ENCODE results near the gene LIPA. TPM values are rescaled to one million over a fixed set of nuclear protein-coding genes. Genes with fewer than 3 reads are reported as not detected.
"Not testable (repeated sequence)": the region's sequence is repeated elsewhere in the genome, so short reads cannot be mapped to it uniquely, and the experiment has no call there.

The LIPA gene
- 53.1 and 62.1 TPM in 2 replicates for total RNA-seq

DNA sequence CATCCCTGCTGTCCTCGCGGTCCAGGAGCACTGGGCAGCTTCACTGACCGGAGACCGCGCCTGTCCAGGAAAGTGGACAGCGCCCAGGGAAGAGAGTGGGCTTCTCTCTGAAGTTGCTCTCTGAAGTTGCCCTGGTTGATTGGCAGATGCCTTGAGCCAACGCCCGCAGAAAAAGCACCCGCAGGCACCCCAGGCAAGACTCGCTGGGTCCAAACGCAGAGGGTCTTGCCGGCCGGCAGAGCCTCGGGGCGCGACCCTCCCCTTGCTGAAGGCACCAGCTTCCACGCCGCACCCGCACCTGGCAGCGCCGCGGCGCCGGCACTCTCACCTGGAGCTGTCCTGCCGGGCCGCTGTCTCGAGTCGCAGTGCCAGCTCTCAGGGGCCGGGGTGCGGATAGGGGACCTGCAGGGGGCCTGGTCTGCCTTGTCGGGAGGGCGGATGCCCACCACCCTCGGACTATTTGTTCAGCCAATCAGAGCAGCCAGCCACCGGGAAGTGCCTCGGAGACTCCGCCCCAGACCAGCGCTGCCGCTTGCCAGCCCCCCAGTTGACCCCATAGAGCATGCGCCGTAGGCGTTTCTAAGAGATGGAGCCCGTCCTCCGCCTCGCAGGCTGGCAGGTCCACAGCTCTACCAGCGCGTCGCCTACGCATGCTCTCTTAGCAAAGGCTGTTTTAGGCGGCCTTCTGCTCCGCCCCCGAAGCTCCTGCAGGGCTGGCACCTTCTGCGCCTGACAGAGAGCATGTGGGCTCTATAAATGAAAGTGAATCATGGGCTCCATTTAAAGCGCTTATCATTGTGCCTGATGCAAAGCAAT, at the start of gene LIPA:
Gene LIPA (minus strand): TSS at position 367 of the 816 bp plus-strand sequence. CDS start 4,127 bp downstream, outside the sequence.
- peak; percentile 75 for DNase-seq (ENCODE audit: extremely low read depth, low read depth, low spot score)

DNA sequence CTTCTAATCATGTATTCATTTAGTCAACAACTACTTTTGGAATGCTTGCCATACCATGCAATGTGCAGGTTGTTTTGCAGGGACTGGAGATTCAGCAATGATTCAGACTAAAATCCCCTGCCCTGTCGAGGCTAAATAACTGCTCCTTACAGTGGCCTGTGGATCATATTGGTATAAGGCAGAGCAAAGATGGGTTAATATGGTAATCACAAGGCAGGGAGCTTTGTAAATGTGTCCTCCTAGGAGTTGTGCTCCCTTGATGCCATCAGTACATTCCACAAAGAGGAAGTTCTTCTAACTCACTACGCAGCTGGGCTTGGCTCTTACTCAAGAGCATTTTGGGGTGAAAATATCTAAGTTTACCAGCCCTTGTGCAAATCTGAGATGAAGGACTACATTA, 49.7 kb upstream of the LIPA start:
- DNase-seq (ENCODE audit: extremely low read depth, low read depth, low spot score): no peak

- no peak for DNase-seq (ENCODE audit: extremely low read depth, low read depth, low spot score)
These were observed 47.5 kb upstream of the LIPA start for GRCh38 chr10:89299031-89299430.

DNA sequence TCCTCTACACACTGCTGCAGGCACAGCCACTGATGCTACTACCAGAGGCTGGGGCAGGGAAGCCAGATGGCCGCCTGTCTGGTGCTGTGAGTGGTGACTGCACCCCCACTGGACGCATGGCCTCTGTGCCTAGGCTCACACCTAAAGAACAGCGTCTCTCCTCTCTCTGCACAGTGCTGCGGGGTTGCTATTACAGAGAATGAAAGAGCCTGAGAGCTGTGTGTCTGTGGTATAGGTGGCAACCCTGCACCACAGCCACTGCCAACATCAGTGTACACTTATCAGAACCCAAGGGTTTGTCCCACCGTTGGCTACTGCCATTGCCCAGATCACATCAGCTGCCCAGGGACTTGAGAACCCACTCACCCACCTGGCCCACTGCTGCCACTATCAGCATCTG, 46.2 kb upstream of the LIPA start:
- no peak for DNase-seq (ENCODE audit: extremely low read depth, low read depth, low spot score)

DNA sequence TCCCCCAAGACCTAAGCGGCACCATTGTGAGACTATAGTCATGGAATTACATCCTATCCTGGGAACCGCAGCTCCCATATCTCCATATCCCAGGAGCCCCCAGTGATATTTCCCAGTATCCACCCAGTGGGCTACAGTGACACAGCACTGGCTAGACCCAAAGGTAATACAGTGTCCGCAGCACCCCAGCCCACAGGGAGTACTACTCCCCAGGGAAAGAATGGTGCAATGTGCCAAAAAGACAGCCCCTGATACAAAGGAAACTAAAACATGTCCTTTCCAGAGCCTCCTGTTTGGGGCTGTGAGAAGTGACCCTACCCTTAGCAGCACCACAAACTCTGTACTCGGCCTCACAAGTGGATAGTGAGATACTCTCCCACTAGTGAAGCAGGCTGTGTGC, 45.8 kb upstream of the LIPA start:
- DNase-seq (ENCODE audit: extremely low read depth, low read depth, low spot score): no peak

DNA sequence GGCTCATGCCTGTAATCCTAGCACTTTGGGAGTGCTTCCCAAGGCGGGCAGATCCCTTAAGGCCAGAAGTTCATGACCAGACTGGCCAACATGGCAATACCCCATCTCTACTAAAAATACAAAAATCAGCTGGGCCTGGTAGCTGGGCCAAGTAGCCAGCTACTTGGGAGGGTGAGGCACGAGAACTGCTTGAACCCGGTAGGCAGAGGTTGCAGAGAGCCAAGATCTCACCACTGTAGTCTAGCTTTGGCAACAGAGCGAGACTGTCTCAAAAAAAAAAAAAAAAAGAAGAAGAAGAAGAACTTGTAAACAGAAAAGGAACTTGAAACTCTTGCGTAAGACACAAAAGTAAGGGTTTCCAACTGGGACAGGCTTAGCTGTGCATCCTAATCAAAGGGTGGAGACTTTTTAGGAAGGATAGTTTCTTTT, 44.7 kb upstream of the LIPA start:
- no peak for DNase-seq (ENCODE audit: extremely low read depth, low read depth, low spot score)

- no peak for DNase-seq (ENCODE audit: extremely low read depth, low read depth, low spot score)
These were observed 44.0 kb upstream of the LIPA start for GRCh38 chr10:89295597-89295996.

DNA sequence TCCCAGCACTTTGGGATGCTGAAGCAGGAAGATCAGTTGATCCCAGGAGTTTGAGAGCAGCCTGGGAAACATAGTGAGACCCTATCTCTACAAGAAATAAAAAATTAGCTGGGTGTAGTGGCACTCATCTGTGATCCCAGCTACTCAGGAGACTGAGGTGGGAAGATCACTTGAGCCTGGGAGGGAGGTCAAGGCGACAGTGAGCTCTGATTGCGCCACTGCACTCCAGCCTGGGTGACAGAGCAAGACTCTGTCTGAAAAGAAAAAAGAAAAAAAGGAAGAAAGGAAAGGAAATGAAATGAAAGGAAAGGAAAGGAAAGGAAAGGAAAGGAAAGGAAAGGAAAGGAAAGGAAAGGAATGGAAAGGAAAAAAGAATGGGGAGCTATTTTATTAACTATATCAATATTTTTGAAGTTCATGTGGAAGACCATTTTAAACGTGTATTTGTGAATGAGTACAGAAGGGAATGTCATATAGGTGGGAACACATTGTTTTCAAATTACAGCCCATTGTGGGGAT, 43.2 kb upstream of the LIPA start:
- no peak for DNase-seq (ENCODE audit: extremely low read depth, low read depth, low spot score)

DNA sequence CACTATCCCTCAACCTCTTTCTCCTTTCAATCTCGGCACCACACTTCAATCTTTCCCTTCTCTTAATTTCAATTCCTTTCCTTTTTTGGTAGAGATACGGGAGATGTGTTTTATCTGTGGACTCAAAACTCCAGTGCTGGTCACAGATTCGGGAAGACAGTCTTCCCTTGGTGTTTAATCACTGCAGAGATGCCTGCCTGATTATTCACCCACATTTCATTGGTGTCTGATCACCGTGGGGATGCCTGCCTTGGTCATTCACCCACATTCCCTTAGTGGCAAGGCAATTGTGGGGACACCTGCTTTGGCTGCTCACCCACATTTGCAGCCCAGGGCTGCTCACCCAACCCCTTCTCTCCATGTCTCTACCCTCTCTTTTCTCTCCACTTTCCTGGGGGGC, 33.7 kb upstream of the LIPA start:
- not testable (repeated sequence) for DNase-seq (ENCODE audit: extremely low read depth, low read depth, low spot score)

DNA sequence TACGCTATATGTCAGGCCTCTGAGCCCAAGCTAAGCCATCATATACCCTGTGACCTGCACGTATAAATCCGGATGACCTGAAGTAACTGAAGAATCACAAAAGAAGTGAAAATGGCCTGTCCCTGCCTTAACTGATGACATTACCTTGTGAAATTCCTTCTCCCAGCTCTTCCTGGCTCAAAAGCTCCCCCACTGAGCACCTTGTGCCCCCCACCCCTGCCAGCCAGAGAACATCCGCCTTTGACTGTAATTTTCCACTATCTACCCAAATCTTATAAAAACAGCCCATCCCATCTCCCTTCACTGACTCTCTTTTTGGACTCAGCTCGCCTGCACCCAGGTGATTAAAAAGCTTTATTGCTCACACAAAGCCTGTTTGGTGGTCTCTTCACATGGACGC, 33.1 kb upstream of the LIPA start:
- DNase-seq (ENCODE audit: extremely low read depth, low read depth, low spot score): not testable (repeated sequence)

- DNase-seq (ENCODE audit: extremely low read depth, low read depth, low spot score): no peak
These were observed 32.4 kb upstream of the LIPA start for GRCh38 chr10:89283936-89284475.

- DNase-seq (ENCODE audit: extremely low read depth, low read depth, low spot score): no peak
These were observed 31.7 kb upstream of the LIPA start for GRCh38 chr10:89283025-89283935.

- DNase-seq (ENCODE audit: extremely low read depth, low read depth, low spot score): no peak
These were observed 30.2 kb upstream of the LIPA start for GRCh38 chr10:89281606-89282395.

DNA sequence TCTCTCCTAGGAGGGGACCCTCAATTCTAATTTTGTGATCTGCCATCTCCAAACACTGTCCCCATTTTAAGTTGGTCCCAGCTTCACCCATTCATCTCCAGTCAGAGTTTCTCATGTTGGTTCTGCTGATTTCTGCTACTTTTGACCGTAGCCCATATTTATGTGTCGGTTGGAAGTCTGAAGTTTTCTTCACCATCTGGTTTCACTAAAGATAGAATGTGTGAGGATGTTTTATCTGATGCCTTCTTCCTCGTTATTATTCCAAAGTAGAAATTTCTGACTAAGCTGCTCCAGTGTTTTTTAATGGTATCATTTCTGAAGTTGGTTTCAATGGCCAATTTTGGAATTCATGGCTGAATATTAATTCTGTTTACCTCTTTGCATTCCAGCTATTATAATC, 28.9 kb upstream of the LIPA start:
- no peak for DNase-seq (ENCODE audit: extremely low read depth, low read depth, low spot score)

DNA sequence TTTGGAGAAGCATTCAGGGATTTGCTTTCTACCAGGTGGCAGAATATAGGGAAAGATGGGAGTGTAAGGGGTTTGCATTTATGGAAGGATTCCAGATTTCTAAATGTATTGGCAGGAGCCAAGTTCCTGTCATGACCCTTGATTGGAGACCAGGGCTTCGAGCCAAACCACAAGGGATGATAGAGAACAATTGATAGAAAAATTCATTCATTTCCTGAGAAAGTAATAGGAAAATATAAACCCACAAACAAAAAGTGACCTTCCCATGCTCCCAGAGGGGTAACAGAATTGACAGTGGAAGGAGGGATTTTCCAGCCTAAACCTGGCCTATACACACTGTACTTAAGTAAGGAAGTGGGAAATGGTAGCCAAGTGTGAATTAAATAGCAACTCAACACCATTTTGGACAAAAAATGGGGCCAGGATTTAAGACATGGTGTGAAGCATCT, 27.9 kb upstream of the LIPA start:
- DNase-seq (ENCODE audit: extremely low read depth, low read depth, low spot score): peak; percentile 58

DNA sequence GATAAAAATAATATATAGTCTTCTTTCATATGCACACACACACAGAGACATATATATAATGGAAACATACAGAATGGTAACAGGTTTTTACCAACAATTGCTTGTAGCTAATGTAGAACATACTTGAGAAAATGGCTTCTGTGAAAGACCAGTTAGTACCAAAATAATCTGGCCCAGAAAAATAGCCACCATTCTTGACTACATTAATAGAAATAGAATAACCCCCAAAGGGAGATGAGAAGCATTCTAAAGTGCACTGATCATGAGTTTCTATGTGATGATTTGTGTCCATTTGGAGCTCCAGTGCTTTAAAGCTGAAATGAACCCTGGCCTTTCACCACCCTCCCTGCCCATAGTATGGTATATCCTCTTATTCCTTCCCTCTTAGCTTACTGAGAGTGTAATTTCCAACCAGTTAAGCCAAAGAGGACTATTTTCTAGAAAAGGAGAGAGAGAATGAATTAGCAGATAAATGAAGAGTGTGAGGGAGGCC, 27.4 kb upstream of the LIPA start:
- DNase-seq (ENCODE audit: extremely low read depth, low read depth, low spot score): no peak

DNA sequence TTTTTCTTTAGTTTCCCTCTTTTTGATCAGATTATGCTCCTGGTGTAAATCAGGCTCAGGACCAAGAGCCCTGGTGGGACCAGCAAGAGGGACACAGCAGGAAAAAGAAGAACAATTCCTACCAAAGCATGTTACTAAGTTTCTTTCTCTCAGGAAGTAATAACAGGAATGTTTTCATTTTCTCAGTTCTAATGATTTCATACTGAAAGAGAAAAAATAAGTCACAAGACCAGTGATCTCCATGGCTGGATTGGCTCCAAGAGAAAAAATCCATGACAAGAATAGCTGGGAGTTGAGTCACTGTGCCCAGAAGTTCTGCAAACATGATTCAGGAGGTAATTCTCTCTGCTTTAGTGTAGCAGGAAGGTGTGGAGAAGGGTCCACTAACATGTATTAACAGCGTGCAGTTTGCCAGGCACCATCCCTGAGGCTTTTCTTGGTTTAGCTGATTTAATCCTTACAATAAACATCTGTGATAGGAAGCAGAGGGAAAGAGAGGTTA, 26.5 kb upstream of the LIPA start:
- peak; percentile 90 for DNase-seq (ENCODE audit: extremely low read depth, low read depth, low spot score)

DNA sequence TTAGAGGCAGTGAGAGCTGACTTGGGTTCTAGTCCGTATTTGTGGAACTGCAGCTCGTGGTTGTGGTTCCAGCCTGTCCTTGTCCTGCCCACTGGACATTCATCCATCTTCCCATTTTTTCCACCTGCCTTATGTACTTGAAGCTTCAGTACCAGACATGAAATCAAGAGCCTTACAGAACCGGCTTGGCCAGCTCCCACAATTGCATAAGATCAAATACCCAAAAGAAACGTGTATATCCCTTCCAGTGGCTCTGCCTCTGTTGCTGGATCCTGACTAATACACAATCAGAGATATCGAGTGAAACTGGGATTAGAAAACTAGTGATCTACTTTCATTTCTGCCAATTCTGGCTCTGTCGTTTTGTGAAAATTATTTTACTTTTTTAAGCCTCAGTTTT, 23.8 kb upstream of the LIPA start:
- no peak for DNase-seq (ENCODE audit: extremely low read depth, low read depth, low spot score)

- DNase-seq (ENCODE audit: extremely low read depth, low read depth, low spot score): no peak
These were observed 23.4 kb upstream of the LIPA start for GRCh38 chr10:89274928-89275327.

DNA sequence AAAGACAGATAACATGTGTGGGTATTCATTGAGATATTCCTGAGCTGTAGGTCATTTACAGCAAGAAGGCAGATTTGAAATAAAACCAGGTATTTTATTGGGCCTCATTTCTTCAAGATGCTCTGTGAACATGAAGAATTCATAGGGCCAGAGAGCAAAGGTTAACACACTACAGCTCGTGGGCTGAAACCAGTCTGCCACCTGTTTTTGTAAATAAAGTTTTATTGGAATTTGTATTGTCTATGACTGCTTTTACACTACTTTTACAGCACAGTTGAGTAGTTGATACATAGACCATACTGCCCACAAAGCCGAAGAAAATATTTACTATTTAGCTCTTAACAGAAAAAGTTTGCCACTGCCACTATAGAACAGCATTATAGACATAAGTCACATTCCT, 22.1 kb upstream of the LIPA start:
- no peak for DNase-seq (ENCODE audit: extremely low read depth, low read depth, low spot score)

All from glomerular endothelial cell (primary cell).